ENCODE results near the gene DOCK10.
"Not testable (repeated sequence)": the region's sequence is repeated elsewhere in the genome, so short reads cannot be mapped to it uniquely, and the experiment has no call there.

The DOCK10 gene

GRCh38 chr2:225041851-225042799, at the start of gene DOCK10:
Gene DOCK10 (minus strand): TSS chr2:225042468. CDS start chr2:225042374, 94 bp downstream.
- peak in 3 of 4 experiments; percentile 14 to 42 (median 26) for DNase-seq

DNA sequence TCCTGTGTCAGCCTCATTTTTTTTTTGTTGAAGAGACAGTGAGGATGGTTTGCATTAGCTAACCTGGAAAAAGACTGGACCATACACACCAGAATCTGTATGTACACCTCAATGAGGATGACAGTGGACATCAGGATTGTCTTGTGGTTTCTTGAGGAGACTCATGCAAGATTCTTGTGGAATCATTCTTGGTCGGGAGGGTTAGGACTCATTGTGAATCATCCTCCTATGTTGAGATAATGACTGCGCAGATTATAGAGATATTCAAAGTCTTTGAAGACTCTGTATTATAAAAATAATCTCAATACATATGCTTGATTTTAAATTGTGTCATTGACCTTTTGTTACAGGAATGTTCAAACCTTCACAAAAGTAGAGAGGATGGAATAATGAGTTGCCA, 49.1 kb upstream of the DOCK10 start:
- no peak for DNase-seq

DNA sequence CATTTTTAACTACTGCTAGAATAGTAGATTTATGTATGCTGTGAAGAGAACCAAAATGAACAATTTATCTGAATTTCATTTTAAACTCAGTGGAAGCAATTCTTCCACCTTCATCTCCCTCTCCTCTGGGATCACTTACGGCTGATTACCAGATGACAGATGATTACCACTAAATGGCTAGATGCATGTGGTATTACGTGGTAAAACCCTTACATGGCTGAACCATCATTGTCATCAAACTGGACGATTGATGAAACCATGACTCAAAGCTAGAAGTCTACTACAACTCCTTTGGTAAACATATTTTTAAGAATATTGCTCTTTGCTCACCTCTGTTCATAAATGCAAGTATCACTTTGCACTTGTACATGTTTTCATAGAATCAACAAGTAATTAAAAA, 48.5 kb upstream of the DOCK10 start:
- DNase-seq = no peak

- no peak for DNase-seq
These were observed 44.6 kb upstream of the DOCK10 start for GRCh38 chr2:225086915-225087314.

- no peak for DNase-seq
These were observed 44.2 kb upstream of the DOCK10 start for GRCh38 chr2:225086439-225086838.

- no peak for DNase-seq
These were observed 41.0 kb upstream of the DOCK10 start for GRCh38 chr2:225083276-225083675.

- DNase-seq = no peak
These were observed 33.9 kb upstream of the DOCK10 start for GRCh38 chr2:225076125-225076524.

DNA sequence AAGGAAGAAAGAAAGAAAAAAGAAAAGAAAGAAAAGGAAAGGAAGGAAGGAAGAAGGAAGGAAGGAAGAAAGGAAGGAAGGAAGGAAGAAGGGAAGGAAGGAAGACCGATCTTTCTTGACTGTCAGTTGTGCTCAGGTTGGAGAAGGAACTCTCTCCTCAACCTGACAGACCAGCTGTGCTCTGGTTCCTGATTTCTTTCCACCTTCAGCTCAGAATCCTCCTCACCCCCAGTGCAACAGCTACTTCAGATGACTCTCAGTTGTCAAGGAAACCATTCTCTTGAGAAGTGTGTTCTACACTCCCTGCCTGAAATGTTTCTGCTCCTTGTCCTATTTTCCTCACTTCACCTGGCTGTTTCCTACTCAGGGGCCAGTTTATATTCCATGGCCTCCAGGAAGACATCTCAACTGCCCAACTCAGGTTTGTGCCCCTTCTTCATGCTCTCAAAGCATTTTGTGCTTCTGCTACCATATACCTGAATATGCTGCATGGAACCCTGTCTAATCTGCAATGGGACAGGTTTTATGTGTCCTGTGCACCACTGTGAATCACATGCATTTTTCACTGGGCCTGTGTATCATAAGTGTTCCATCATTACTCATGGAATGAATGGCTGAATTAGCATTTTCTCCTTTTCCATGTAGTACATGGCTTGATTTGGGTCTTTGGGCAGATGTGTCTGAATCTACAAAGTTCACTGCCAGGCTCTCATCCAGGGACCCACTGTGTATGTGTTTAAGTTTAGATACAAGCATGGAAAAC, 32.8 kb upstream of the DOCK10 start:
- no peak for DNase-seq

DNA sequence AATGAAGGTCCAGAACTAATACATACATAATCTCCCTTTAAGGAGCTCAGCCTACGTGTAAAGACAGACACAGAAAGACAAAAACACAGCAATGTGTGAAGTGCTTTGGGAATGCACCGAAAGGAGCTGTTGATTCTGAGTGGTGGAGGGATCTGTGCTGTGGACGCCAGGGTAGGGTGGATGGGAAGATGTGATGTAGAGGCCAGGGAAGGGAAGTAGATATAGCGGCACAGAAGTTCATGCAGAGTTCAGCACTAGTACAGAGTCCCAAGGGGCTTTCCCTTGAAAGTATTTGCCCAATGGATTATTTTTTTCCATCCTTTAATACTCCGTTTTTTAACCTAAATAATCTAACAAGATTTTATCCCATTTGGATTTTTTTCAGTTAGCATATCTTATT, 32.1 kb upstream of the DOCK10 start:
- no peak for DNase-seq

GRCh38 chr2:225073198-225073597, 30.9 kb upstream of the DOCK10 start:
- no peak for DNase-seq

DNA sequence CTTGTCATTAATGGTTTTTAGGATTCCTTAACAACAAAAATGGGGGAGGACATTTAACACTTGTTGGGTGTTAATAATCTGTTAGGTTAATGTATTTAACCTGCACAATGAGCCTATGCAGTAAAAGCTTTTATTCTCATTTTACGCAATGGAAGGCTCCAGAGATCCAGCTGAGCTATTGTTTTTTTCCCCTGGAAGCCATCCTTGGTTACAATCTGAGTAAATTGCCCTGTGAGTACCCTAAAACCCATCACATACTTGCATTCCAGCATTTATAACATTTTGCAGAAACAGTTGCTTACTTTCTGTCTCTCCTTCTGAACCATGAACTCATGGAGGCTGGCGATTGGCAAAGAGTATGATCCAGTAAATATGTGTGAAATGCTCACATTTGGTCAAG, 30.2 kb upstream of the DOCK10 start:
- DNase-seq = no peak

- no peak for DNase-seq
These were observed 28.5 kb upstream of the DOCK10 start for GRCh38 chr2:225070811-225071210.

- no peak for DNase-seq
These were observed 27.7 kb upstream of the DOCK10 start for GRCh38 chr2:225069966-225070365.

- DNase-seq = no peak
These were observed 27.2 kb upstream of the DOCK10 start for GRCh38 chr2:225069477-225069876.

GRCh38 chr2:225065882-225066281, 23.6 kb upstream of the DOCK10 start:
- no peak for DNase-seq

DNA sequence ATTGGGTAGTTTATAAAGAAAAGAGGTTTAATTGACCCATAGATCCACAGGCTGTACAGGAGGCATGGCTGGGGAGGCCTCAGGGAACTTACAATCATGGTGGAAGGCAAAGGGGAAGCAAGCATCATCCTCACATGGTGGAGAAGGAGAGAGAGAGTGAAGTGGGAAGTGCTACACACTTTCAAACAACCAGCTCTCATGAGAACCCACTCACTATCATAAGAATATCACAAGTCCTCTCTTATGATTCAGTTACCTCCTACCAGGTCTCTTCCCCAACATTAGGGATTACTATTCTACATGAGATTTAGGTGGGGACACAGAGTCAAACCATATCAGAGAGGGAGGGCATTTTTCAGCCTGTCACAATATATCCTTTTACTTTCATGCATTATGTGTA, 22.7 kb upstream of the DOCK10 start:
- no peak for DNase-seq

GRCh38 chr2:225064362-225064761, 22.1 kb upstream of the DOCK10 start:
- no peak for DNase-seq

DNA sequence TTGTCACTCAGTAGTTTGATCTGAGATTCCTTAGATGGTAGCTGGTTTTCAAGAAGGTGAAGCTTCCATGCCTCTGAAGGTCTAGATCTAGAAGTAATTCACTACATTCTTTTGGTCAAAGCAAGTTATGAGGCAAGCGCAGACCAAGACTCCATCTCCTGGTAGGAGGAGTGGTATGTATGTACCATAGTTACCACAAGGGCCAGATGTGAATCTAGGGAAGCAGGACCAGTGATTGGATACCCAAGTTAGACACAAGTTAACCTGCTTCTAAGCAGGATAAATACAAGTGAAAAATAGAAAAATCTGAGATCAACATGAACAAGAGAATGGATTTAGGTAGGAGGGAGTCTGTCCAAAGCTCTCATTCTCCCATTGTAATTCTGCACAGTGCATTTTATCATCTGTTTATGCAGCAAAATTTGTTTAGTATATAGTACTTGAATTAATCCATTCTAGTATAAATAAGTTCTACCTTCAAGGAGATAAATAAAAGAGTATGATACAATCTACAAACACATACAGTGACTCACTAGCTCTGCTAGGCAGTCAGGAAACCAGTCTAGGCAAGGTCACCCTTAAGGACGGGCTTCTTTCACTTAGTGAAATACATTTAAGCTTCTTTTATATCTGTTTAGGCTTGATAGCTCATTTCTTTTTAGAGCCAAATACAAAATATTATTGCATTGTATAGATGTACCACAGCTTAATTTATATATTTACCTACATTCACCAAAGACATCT, 14.2 kb upstream of the DOCK10 start:
- DNase-seq = no peak

- no peak for DNase-seq
These were observed 13.4 kb upstream of the DOCK10 start for GRCh38 chr2:225055714-225056113.

DNA sequence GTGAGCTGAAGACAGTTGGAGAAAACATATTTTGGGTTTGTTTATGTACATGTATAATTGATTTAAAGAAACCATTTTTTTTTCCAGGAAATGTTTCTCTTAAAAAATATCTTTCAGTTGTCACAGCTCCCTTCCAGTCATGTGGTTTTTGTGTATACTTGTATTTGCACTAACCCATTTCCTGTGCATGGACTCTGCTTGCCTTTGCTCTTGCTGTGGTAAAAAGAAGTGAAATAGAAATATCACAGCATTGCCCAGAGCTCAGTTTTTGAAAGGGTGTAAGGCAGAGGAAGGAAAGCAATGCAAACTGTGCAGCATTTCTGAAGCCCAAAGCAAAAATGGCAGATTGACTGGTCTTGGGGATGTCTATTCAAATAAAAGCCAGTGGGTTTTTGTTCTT, 10.4 kb upstream of the DOCK10 start:
- no peak for DNase-seq

- DNase-seq = not testable (repeated sequence)
These were observed 5.2 kb upstream of the DOCK10 start for GRCh38 chr2:225047502-225047901.

DNA sequence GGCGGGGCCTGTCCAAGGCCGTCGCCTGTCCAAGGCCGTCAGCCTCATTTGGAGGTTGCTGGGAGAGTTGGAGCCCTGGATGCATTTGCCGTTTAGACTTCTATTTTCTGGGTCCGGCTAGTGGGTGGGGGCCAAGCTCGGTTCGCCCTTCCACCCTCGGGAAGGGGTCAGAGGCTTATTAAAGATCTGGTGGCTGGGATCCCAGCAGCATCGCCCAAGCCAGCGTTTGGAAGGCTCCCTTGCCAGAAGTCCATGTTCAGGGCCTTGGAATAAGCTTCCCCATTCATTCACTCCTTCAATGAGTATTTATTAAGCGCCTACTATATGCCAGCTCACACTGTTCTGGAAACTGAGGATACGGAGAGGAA, 516 bp upstream of the DOCK10 start:
- no peak for DNase-seq

GRCh38 chr2:225041207-225041850, 939 bp downstream of the DOCK10 start:
- peak; percentile 9 to 42 (median 24) for DNase-seq

All from activated CD4-positive, CD25-positive, alpha-beta regulatory T cell (primary cell).